Peyer's patch (tissue), 4 donors: Measurements from ENCODE around the gene NDST3. TPM values are rescaled to one million over a fixed set of nuclear protein-coding genes. Genes with fewer than 3 reads are reported as not detected.

ENCODE experiments used
- DNase-seq, 3 donors: peaks; one replicate each; pipeline ENCODE4 v3.0.0-alpha.2; 2017 to 2019
- H3K27ac ChIP-seq, 4 donors: fragments of 200-600 bp; sonication (generic); one replicate each; pipeline ENCODE4 v1.5.1; 2016 to 2019
- H3K27me3 ChIP-seq, 2 donors: fragments of 200-600 bp; sonication (generic); one replicate each; pipeline ENCODE4 v1.5.1; 2019
- H3K36me3 ChIP-seq, 3 donors: fragments of 200-600 bp; sonication (generic); one replicate each; pipeline ENCODE4 v1.5.1; 2016 to 2019
- H3K4me1 ChIP-seq, 4 donors: fragments of 200-600 bp; sonication (generic); one replicate each; pipeline ENCODE4 v1.5.1; 2016 to 2019
- H3K4me3 ChIP-seq, 4 donors: fragments of 200-600 bp; sonication (generic); 1 replicate in 3 of 4; 2 replicates in 1 of 4; pipeline ENCODE4 v1.5.1; 2016 to 2019; ENCODE audit warnings: mild to moderate bottlenecking in 1 of 4
- H3K9me3 ChIP-seq, 4 donors: fragments of 200-600 bp; sonication (generic); one replicate each; pipeline ENCODE4 v1.5.1; 2016 to 2019; ENCODE audit warnings: mild to moderate bottlenecking in 1 of 4
- POLR2A ChIP-seq, 2 donors: fragments of 450-650 bp; IDR thresholded peaks; one replicate each; pipeline ENCODE4 v1.5.1; 2017; ENCODE audit warnings: antibody characterized with exemption in 2 of 2, mild to moderate bottlenecking in 2 of 2, moderate library complexity in 2 of 2
- total RNA-seq, 4 donors: library from RNA; depleted of rRNA; stranded (reverse); fragments of >200 nt; gene quantifications; one replicate each; pipeline ENCODE4 v1.1.0, GENCODE V29; 2016
- TF ChIP-seq, protein P1 (sequence below), 6 experiments: fragments of 450-650 bp in 4 of 6; fragments of 200-600 bp in 2 of 6; sonication (generic) in 1 of 6; IDR thresholded peaks; one replicate each; pipeline ENCODE4 v1.5.1; 2017 to 2019; ENCODE audit warnings: antibody characterized with exemption in 6 of 6, mild to moderate bottlenecking in 3 of 6, moderate library complexity in 1 of 6

NDST3 gene
- total RNA-seq, 4 donors from 2014 or later: not detected

DNA sequence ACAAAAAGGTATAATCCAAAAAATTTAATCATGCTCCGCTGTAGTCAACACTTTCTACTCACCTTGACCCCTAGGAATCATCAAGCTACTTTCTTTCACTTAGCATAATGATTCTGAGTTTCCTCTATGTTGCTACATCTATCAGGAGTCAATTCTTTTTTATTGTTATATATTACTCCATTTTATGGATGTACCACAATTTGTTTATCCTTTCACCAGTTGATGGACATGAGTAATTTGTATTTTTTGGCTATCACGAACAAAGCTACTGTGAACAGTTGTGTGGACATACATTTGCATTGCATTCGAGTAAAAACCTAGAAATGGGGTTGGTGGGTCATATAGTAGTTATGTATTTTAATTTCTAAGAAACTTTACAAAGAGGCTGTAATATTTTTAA, 215.6 kb downstream of the NDST3 start:
- no peak for DNase-seq
- Histone ChIP-seq H3K27ac (no peak overlapping the region), H3K9me3 (no peaks in the 10 kb centered on the region), H3K27me3 (no peaks in the 10 kb centered on the region), H3K36me3 (no peaks in the 10 kb centered on the region), H3K4me1 (no peaks in the 10 kb centered on the region), H3K4me3 (no peak overlapping the region)
- TF ChIP-seq, protein P1, sequence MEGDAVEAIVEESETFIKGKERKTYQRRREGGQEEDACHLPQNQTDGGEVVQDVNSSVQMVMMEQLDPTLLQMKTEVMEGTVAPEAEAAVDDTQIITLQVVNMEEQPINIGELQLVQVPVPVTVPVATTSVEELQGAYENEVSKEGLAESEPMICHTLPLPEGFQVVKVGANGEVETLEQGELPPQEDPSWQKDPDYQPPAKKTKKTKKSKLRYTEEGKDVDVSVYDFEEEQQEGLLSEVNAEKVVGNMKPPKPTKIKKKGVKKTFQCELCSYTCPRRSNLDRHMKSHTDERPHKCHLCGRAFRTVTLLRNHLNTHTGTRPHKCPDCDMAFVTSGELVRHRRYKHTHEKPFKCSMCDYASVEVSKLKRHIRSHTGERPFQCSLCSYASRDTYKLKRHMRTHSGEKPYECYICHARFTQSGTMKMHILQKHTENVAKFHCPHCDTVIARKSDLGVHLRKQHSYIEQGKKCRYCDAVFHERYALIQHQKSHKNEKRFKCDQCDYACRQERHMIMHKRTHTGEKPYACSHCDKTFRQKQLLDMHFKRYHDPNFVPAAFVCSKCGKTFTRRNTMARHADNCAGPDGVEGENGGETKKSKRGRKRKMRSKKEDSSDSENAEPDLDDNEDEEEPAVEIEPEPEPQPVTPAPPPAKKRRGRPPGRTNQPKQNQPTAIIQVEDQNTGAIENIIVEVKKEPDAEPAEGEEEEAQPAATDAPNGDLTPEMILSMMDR (IDR thresholded peaks at IDR 0.05): no peak
- no peak for TF ChIP-seq POLR2A (IDR thresholded peaks at IDR 0.05)

DNA sequence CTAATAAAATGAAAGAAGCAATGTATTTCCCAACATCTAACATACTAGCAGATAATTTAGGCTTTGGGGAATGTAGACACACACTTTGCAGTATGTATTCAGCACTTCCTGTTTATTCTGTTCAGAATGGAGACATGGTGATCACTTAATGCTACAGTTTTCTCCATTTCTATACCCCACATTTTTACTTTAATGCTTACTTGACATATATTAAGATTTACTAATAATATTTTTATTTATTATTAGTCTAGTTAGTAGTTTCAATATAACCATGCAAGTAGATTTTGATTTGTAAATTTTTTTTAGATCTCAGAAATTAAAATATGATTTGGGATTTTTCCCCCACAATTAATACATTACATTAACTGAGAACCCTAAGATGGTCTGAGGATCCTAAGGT, 220.1 kb downstream of the NDST3 start:
- no peaks in the 10 kb centered on the region for H3K27me3 ChIP-seq
- H3K36me3 ChIP-seq: no peaks in the 10 kb centered on the region
- no peaks in the 10 kb centered on the region for H3K4me1 ChIP-seq
- TF ChIP-seq, protein P1 (IDR thresholded peaks at IDR 0.05): no peak
- TF ChIP-seq POLR2A (IDR thresholded peaks at IDR 0.05): no peak
- H3K27ac ChIP-seq: no peak overlapping the region
- H3K4me3 ChIP-seq: no peak overlapping the region
- H3K9me3 ChIP-seq: no peaks in the 10 kb centered on the region
- DNase-seq: no peak

DNA sequence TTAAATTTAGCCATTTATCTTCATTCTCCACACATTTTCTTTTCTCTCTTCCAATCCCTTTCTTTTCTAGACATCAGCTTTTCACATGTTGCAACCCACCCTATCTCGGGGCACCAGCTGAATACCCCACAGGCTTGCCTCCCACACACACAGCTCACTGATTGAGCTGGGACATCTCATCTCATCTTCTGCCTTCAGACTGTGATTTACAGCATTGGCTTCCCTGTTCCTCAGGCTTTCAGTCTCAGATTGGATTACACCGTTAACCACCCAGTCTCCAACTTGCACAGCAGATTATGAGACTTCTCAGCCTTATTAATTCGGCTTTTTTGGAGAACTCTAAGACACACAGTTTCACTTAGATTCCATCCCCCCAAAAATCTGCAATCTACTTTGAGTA, 224.8 kb downstream of the NDST3 start:
- no peak for TF ChIP-seq POLR2A (IDR thresholded peaks at IDR 0.05)
- TF ChIP-seq, protein P1 (IDR thresholded peaks at IDR 0.05): no peak
- no peaks in the 10 kb centered on the region for H3K9me3 ChIP-seq
- no peaks in the 10 kb centered on the region for H3K27me3 ChIP-seq
- no peaks in the 10 kb centered on the region for H3K4me1 ChIP-seq
- H3K36me3 ChIP-seq: no peaks in the 10 kb centered on the region
- H3K4me3 ChIP-seq: no peak overlapping the region
- no peak for DNase-seq
- H3K27ac ChIP-seq: no peak overlapping the region

DNA sequence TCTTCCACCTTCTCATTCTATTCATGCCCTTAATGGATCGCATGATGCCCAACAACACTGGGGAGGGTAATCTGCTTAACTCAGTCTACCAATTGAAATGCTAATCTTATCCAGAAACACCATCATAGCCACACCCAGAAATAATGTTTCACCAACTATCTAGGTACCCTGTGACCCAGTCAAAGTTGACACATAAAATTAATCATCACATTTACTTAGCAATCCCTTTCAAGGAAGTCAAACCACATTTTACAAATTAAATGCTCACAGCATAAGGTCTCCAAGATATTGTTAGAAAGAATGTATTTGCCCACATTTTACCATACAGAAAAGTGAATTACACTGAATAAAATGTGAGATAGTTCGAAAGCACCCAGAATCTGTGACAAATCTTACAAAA, 226.0 kb downstream of the NDST3 start:
- Histone ChIP-seq H3K4me1 (no peaks in the 10 kb centered on the region), H3K36me3 (no peaks in the 10 kb centered on the region), H3K4me3 (no peak overlapping the region), H3K27me3 (no peaks in the 10 kb centered on the region), H3K27ac (no peak overlapping the region), H3K9me3 (no peaks in the 10 kb centered on the region)
- TF ChIP-seq POLR2A (IDR thresholded peaks at IDR 0.05): no peak
- TF ChIP-seq, protein P1 (IDR thresholded peaks at IDR 0.05): no peak
- DNase-seq: no peak

DNA sequence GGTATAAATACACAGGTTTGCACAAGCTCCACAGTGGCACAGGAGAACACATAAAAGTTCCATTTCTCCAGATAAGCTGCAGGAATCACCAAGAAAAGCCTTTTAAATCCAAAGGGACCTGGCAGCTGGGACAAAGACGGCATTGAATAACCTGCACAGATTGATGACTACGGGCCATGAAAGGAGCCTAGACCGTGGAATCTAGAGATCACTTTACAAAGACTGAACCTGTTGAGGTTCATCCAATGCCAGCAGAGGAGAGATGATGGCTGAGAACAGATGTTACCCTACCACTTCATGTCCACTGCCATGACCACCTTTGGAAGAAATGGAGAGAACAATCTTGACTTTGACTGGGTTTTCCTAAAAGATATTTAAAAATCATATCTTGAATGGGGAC, 229.8 kb downstream of the NDST3 start:
- H3K27me3 ChIP-seq: no peaks in the 10 kb centered on the region
- TF ChIP-seq, protein P1 (IDR thresholded peaks at IDR 0.05): no peak
- no peak for TF ChIP-seq POLR2A (IDR thresholded peaks at IDR 0.05)
- DNase-seq: no peak

More for the DNA sequence above, 229.8 kb downstream of the NDST3 start:
- Histone ChIP-seq H3K27ac (no peak overlapping the region), H3K36me3 (no peaks in the 10 kb centered on the region), H3K9me3 (no peaks in the 10 kb centered on the region), H3K4me1 (no peaks in the 10 kb centered on the region), H3K4me3 (no peak overlapping the region)
